Adrenal gland (tissue), 5 donors: Measurements from ENCODE around the gene UBAC2.

Source experiments
- POLR2A ChIP-seq, 2 donors: fragments of 450-650 bp; IDR thresholded peaks; one replicate each; pipeline ENCODE4 v1.6.1; 2017; ENCODE audit warnings: antibody characterized with exemption in 2 of 2, mild to moderate bottlenecking in 2 of 2, moderate library complexity in 1 of 2
- TF ChIP-seq, protein P1 (sequence below), 6 experiments: fragments of 450-650 bp in 4 of 6; fragments of 200-600 bp in 2 of 6; sonication (generic) in 1 of 6; IDR thresholded peaks; 1 replicate in 5 of 6; 2 replicates in 1 of 6; pipeline versions ENCODE4 v1.5.1 to v1.8.0; 2016 to 2021; ENCODE audit warnings: antibody characterized with exemption in 6 of 6, mild to moderate bottlenecking in 2 of 6, moderate library complexity in 1 of 6
- donor health status: DM: no; HTN: no; CAD: no.

DNA sequence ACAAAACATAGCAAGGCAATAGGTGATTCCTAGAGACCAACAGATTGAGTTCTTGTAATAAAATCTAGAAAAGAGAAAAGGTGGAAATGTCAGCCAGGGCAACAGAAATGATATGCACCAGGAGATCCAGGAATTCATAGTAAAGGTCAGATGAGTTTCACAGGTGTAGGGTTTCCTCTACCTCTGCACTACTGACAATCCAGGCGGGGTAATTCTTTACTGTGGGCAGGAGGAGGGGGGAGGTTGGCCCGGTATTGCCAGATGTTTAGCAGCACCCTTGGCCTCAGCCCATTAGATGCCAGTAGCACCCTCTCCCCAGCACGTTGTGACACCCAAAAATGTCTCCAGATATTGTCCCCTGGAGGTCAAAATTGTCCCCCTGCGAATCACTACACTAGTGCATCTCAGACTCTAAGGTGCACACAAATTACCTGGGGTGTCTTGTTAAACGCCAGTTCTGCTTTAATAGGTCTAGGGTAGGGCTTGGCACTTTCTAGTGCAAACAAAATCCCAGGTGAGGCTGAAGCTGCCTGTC, 3.5 kb upstream of the UBAC2 start:
- TF ChIP-seq, protein P1, sequence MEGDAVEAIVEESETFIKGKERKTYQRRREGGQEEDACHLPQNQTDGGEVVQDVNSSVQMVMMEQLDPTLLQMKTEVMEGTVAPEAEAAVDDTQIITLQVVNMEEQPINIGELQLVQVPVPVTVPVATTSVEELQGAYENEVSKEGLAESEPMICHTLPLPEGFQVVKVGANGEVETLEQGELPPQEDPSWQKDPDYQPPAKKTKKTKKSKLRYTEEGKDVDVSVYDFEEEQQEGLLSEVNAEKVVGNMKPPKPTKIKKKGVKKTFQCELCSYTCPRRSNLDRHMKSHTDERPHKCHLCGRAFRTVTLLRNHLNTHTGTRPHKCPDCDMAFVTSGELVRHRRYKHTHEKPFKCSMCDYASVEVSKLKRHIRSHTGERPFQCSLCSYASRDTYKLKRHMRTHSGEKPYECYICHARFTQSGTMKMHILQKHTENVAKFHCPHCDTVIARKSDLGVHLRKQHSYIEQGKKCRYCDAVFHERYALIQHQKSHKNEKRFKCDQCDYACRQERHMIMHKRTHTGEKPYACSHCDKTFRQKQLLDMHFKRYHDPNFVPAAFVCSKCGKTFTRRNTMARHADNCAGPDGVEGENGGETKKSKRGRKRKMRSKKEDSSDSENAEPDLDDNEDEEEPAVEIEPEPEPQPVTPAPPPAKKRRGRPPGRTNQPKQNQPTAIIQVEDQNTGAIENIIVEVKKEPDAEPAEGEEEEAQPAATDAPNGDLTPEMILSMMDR (IDR thresholded peaks at IDR 0.05) = no peak
- TF ChIP-seq POLR2A (IDR thresholded peaks at IDR 0.05) = no peak
